ENCODE measurements around the gene WNT9A. TPM values are rescaled to one million over a fixed set of nuclear protein-coding genes. Genes with fewer than 3 reads are reported as not detected.
A peak's percentile ranks its signal among the peaks of the same experiment; 100 is the strongest.

WNT9A gene
- polyA plus RNA-seq, 1 of the 3 experiments (the other 2 are of a cell fraction), result 0.31 TPM

DNA sequence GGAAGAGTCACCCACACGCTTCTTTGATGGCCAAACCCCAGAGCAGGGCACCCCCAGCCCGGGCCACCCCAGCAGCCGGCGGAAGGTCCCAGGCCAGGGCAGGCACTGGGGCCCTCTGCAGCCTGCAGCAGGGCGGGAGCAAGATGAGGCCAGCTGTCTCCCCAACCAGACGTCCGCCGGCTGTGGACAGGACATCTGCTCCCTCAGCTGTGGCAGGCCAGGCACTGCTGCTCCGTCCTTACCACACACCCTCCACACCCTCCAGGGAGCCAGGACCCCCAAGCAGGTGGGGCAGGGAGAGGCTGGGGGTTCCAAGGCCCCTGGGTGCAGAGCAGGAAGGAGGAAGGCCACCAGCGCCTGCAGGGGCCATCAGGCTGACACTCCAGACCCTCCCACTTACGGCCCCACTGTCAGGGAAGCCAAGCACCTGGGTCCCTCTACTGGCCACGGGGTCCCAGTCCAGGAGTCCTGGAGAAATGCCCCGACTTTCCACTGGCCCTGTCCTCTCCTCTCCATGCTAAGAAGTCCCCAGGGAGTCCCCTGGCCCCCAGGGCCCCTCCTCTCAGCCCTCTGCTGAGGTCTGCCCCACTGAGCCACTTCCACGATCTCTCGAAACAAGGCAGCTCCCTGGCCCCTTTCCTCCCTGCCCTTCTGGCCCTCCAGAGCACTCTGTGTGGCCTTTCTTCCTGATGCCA is 5.6 kb downstream of the WNT9A start:
- H3K36me3 ChIP-seq (replicated peaks in 1 of 2; ENCODE audit: control insufficient read depth in 1 of 2, insufficient read depth in 2 of 2, low read length in 1 of 2), result no peaks in the 10 kb centered on the region
- no peak overlapping the region for H3K27ac ChIP-seq (ENCODE audit: low read depth in 2 of 2, low read length in 1 of 2)
- TF ChIP-seq RAD21 (IDR thresholded peaks at IDR 0.05; ENCODE audit: low read length) (peak; percentile 21; the same call in 1 of the 2 replicates), REST (IDR thresholded peaks at IDR 0.05; ENCODE audit: low read depth, low read length) (no peak)
- WGBS (ENCODE audit: low lambda C conversion rate), result 39% methylated on average over 8 of the region's 15 CpGs
- no peak overlapping the region for H2AFZ ChIP-seq (ENCODE audit: low read depth)
- H3K9me3 ChIP-seq, result no peaks in the 10 kb centered on the region
- ChIA-PET CTCF (interaction anchor here (1.0 to 1.2 kb wide), 3 partner anchors 164 to 180 kb away, joined by 3 to 5 read pairs (median 4); no protein-coding TSS in a partner anchor), POLR2A (no interaction called here)
- no peaks in the 10 kb centered on the region for H3K79me2 ChIP-seq (ENCODE audit: insufficient read depth)
- H4K20me1 ChIP-seq (ENCODE audit: insufficient read depth), result no peaks in the 10 kb centered on the region
- H3K9me2 ChIP-seq, result no peaks in the 10 kb centered on the region
- H3K4me3 ChIP-seq (ENCODE audit: low read depth in 2 of 2, low read length in 1 of 2), result no peak overlapping the region
- H3F3A ChIP-seq (replicated peaks; ENCODE audit: insufficient read depth), result no peaks in the 10 kb centered on the region
- H3K4me1 ChIP-seq (ENCODE audit: control insufficient read depth in 1 of 2, insufficient read depth in 2 of 2, low read depth in 1 of 2, low read length in 1 of 2), result no peaks in the 10 kb centered on the region; a peak in 1 of 4 replicates
- no peak overlapping the region for H3K9ac ChIP-seq
- no peak overlapping the region for H3K4me2 ChIP-seq
- DNase-seq, result peak; percentile 49
- no peaks in the 10 kb centered on the region for H3K27me3 ChIP-seq (ENCODE audit: insufficient read depth)

GRCh38 chr1:227941509-227942020 is 6.2 kb downstream of the WNT9A start:
- Histone ChIP-seq H2AFZ (ENCODE audit: low read depth) (no peak overlapping the region), H3K9ac (no peak overlapping the region), H3K9me3 (no peaks in the 10 kb centered on the region), H3F3A (replicated peaks; ENCODE audit: insufficient read depth) (no peaks in the 10 kb centered on the region), H3K27me3 (ENCODE audit: insufficient read depth) (no peaks in the 10 kb centered on the region), H3K4me3 (ENCODE audit: low read depth in 2 of 2, low read length in 1 of 2) (no peak overlapping the region), H3K4me1 (ENCODE audit: control insufficient read depth in 1 of 2, insufficient read depth in 2 of 2, low read depth in 1 of 2, low read length in 1 of 2) (no peaks in the 10 kb centered on the region), H3K36me3 (replicated peaks in 1 of 2; ENCODE audit: control insufficient read depth in 1 of 2, insufficient read depth in 2 of 2, low read length in 1 of 2) (no peaks in the 10 kb centered on the region), H4K20me1 (ENCODE audit: insufficient read depth) (no peaks in the 10 kb centered on the region), H3K79me2 (ENCODE audit: insufficient read depth) (no peaks in the 10 kb centered on the region), H3K9me2 (no peaks in the 10 kb centered on the region), H3K27ac (ENCODE audit: low read depth in 2 of 2, low read length in 1 of 2) (no peak overlapping the region), H3K4me2 (no peak overlapping the region)
- ChIA-PET CTCF (interaction anchor here (1.1 kb wide), 1 partner anchor 163 kb away, joined by 3 read pairs; no protein-coding TSS in a partner anchor), POLR2A (no interaction called here)
- TF ChIP-seq GATA2 (CRISPR knock-in tag; IDR thresholded peaks at IDR 0.05) (no peak), RFX5 (IDR thresholded peaks at IDR 0.05; ENCODE audit: low read length) (no peak), FOXM1 (IDR thresholded peaks at IDR 0.05; ENCODE audit: low read depth) (no peak), TCF12 (IDR thresholded peaks at IDR 0.05) (no peak)
- TF ChIP-seq, protein P1, sequence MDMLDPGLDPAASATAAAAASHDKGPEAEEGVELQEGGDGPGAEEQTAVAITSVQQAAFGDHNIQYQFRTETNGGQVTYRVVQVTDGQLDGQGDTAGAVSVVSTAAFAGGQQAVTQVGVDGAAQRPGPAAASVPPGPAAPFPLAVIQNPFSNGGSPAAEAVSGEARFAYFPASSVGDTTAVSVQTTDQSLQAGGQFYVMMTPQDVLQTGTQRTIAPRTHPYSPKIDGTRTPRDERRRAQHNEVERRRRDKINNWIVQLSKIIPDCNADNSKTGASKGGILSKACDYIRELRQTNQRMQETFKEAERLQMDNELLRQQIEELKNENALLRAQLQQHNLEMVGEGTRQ (IDR thresholded peaks at IDR 0.05; ENCODE audit: borderline replicate concordance, low read depth, low read length), result no peak
- whole genome bisulfite sequencing (ENCODE audit: low lambda C conversion rate), result 59% methylated on average over 3 of the region's 15 CpGs
- DNase-seq, result no peak

All from SK-N-SH (cell line).